Measurements from ENCODE around the gene PCDHGA9.

GRCh38 chr5:141362719-141363118 lies 39.9 kb upstream of the PCDHGA9 start:
- TF ChIP-seq CTCF (IDR thresholded peaks at IDR 0.05) = no peak
- no peak for TF ChIP-seq POLR2A (IDR thresholded peaks at IDR 0.05)

Measured in right lobe of liver (tissue), 4 donors.